ENCODE results near the gene SPAG8.

DNA sequence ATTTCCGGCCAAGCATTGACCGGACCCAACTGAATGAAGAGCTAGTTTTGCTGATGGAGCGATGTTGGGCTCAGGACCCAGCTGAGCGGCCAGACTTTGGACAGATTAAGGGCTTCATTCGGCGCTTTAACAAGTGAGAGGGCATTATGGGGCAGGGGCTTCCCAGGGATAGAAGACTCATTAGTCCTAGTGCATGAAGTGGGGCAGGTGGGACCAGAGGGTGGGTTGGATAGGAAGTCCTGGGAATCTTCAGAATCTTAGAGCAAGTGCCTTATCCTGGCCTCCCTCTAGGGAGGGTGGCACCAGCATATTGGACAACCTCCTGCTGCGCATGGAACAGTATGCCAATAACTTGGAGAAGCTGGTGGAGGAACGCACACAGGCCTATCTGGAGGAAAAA lies 6.0 kb downstream of the SPAG8 start:
- no peak for TF ChIP-seq GATA2 (IDR thresholded peaks at IDR 0.05; ENCODE audit: low read depth, low read length)
- TF ChIP-seq GATA3 (IDR thresholded peaks at IDR 0.05; ENCODE audit: low read depth, low read length) = no peak
